Measurements from ENCODE around the gene CSRP1. TPM values are rescaled to one million over a fixed set of nuclear protein-coding genes. Genes with fewer than 3 reads are reported as not detected.

CSRP1 gene
- total and polyA plus RNA-seq, 2 donors from 2014 or later, result 211 to 236 TPM

DNA sequence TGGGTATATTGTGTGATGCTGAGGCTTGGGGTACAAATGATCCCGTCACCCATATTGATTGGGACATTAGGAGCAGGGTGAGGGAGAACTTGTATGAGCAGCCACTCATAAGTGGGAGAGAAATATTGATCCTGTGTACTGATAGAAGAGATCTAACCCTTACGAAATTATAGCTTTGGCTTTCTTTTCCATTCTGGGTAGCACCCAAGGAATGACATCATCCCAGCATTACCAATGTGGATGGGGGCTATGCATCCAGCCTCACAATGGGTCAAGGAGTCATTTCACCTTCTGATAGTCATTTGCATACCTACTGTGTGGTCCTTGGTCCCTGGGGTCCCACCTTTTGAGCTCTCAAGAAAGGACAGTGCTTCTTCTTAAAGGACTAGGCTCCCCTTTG is 30.1 kb upstream of the CSRP1 start:
- H3K27ac ChIP-seq (ENCODE audit: low read depth in 2 of 2, low read length in 2 of 2), result no peak overlapping the region
- no peak overlapping the region for H3K4me3 ChIP-seq (ENCODE audit: low read length in 3 of 3)
- TF ChIP-seq, protein P1, sequence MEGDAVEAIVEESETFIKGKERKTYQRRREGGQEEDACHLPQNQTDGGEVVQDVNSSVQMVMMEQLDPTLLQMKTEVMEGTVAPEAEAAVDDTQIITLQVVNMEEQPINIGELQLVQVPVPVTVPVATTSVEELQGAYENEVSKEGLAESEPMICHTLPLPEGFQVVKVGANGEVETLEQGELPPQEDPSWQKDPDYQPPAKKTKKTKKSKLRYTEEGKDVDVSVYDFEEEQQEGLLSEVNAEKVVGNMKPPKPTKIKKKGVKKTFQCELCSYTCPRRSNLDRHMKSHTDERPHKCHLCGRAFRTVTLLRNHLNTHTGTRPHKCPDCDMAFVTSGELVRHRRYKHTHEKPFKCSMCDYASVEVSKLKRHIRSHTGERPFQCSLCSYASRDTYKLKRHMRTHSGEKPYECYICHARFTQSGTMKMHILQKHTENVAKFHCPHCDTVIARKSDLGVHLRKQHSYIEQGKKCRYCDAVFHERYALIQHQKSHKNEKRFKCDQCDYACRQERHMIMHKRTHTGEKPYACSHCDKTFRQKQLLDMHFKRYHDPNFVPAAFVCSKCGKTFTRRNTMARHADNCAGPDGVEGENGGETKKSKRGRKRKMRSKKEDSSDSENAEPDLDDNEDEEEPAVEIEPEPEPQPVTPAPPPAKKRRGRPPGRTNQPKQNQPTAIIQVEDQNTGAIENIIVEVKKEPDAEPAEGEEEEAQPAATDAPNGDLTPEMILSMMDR (IDR thresholded peaks at IDR 0.05; ENCODE audit: borderline replicate concordance, extremely low read depth, insufficient read depth), result no peak
- H3K27me3 ChIP-seq (ENCODE audit: control insufficient read depth, insufficient read depth, low read length), result no peaks in the 10 kb centered on the region
- FAIRE-seq (no peak), DNase-seq (no peak)
- no peak overlapping the region for H3K9ac ChIP-seq (ENCODE audit: low read length in 3 of 3)
- no peaks in the 10 kb centered on the region for H3K9me3 ChIP-seq (ENCODE audit: control insufficient read depth in 2 of 3, insufficient read depth in 1 of 3, low read length in 3 of 3)
- peaks cover 0 to 8% (median 0%) of the 10 kb centered on the region in 3 donors for H3K4me1 ChIP-seq (ENCODE audit: control insufficient read depth in 2 of 3, insufficient read depth in 2 of 3, low read depth in 1 of 3, low read length in 3 of 3)
- no peaks in the 10 kb centered on the region for H3K36me3 ChIP-seq (ENCODE audit: control insufficient read depth in 2 of 3, insufficient read depth in 3 of 3, low read length in 3 of 3)
- intact Hi-C loops (cut with DNase I), result no loop called here

DNA sequence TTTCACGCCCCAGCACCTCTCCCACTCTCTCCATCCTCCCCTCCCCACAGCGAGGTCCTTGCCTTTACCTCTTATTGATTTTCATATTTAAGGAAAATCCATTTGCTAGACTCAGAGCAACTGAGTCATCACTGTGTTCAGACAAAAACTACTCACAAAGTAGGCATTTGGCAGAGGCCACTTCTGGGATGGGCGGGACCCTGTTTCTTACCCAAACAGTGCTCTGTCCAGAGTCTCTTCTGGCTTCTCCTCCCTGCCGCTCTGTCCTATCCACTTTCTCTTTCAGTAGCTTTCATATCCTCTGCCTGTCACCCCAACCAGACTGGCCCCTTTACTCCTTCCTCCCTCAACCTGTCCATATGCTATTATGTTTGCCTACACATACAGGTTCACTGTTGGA is 29.6 kb upstream of the CSRP1 start:
- no peak overlapping the region for H3K9ac ChIP-seq (ENCODE audit: low read length in 3 of 3)
- intact Hi-C loops (cut with DNase I), result no loop called here
- H3K27ac ChIP-seq (ENCODE audit: low read depth in 2 of 2, low read length in 2 of 2), result no peak overlapping the region
- no peak overlapping the region for H3K4me3 ChIP-seq (ENCODE audit: low read length in 3 of 3)
- H3K4me1 ChIP-seq (ENCODE audit: control insufficient read depth in 2 of 3, insufficient read depth in 2 of 3, low read depth in 1 of 3, low read length in 3 of 3), result peaks cover 0 to 8% (median 0%) of the 10 kb centered on the region in 3 donors
- no peaks in the 10 kb centered on the region for H3K36me3 ChIP-seq (ENCODE audit: control insufficient read depth in 2 of 3, insufficient read depth in 3 of 3, low read length in 3 of 3)
- no peaks in the 10 kb centered on the region for H3K27me3 ChIP-seq (ENCODE audit: control insufficient read depth, insufficient read depth, low read length)
- TF ChIP-seq, protein P1 (IDR thresholded peaks at IDR 0.05; ENCODE audit: borderline replicate concordance, extremely low read depth, insufficient read depth), result no peak
- no peaks in the 10 kb centered on the region for H3K9me3 ChIP-seq (ENCODE audit: control insufficient read depth in 2 of 3, insufficient read depth in 1 of 3, low read length in 3 of 3)
- DNase-seq (no peak), FAIRE-seq (no peak)

DNA sequence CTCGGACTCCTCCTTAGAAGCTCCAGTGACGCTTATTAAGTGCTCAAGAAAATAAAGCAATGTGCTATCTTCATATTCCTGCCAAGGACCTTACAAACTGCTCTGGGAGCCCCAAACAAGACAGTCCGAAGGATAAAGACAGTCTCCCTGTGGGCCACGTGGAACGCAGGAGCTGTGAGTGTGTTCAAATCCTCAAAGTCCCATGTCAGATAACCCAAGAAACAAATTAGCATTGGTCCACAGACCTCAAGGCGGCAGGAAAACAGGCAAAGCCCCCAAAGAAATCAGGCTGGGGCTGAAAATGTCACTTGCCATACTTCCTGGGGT is 29.0 kb upstream of the CSRP1 start:
- peaks cover 0 to 8% (median 0%) of the 10 kb centered on the region in 3 donors for H3K4me1 ChIP-seq (ENCODE audit: control insufficient read depth in 2 of 3, insufficient read depth in 2 of 3, low read depth in 1 of 3, low read length in 3 of 3)
- H3K27me3 ChIP-seq (ENCODE audit: control insufficient read depth, insufficient read depth, low read length), result no peaks in the 10 kb centered on the region
- H3K4me3 ChIP-seq (ENCODE audit: low read length in 3 of 3), result no peak overlapping the region
- no peaks in the 10 kb centered on the region for H3K36me3 ChIP-seq (ENCODE audit: control insufficient read depth in 2 of 3, insufficient read depth in 3 of 3, low read length in 3 of 3)
- no peak for DNase-seq
- no peak overlapping the region for H3K9ac ChIP-seq (ENCODE audit: low read length in 3 of 3)
- H3K9me3 ChIP-seq (ENCODE audit: control insufficient read depth in 2 of 3, insufficient read depth in 1 of 3, low read length in 3 of 3), result no peaks in the 10 kb centered on the region
- TF ChIP-seq, protein P1 (IDR thresholded peaks at IDR 0.05; ENCODE audit: borderline replicate concordance, extremely low read depth, insufficient read depth), result no peak
- intact Hi-C loops (cut with DNase I), result no loop called here
- H3K27ac ChIP-seq (ENCODE audit: low read depth in 2 of 2, low read length in 2 of 2), result peak overlapping the region in 1 of 2 donors; percentile 24
- no peak for FAIRE-seq
